NCI-H1105 treated with DMSO at 0.1 percent for 48 hours (cell line): ENCODE data around the gene TMEM143.
"Not testable (repeated sequence)": the region's sequence is repeated elsewhere in the genome, so short reads cannot be mapped to it uniquely, and the experiment has no call there.

Experiments used
- DNase-seq: peaks from one replicate; lab custom pipeline; 2025; lab: John Stamatoyannopoulos, UW

The TMEM143 gene

DNA sequence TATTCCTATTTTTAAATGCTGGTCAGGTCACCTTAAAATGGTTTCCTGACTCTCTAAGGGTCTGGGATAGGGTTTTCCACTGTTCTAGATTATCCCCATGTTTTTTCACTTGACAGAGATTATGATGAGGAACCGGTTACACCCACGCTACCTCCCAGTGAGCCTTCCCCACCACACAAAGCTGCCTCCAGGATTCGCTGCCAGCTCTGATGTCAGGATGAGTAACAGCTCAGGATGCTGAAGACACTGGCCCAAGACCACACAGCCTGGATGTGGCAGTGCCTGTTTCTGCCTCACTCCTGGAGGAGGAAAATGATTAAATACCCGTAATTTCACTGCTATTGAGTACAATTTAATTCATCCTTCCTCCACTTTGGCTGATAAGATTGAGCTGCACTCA, 70.9 kb downstream of the TMEM143 start:
- no peak for DNase-seq

DNA sequence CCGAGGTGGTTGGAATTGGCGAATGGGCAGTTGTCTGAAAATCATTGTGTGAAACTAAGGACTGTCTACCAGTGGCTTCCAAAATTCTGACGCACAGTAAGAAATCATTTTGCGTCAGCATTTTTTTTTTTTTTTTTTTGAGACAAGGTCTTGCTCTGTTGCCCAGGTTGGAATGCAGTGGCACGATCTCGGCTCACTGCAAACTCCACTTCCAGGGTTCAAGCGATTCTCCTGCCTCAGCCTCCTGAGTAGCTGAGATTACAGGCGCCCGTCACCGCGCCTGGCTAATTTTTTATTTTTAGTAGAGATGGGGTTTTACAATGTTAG, 72.3 kb downstream of the TMEM143 start:
- DNase-seq: not testable (repeated sequence)

DNA sequence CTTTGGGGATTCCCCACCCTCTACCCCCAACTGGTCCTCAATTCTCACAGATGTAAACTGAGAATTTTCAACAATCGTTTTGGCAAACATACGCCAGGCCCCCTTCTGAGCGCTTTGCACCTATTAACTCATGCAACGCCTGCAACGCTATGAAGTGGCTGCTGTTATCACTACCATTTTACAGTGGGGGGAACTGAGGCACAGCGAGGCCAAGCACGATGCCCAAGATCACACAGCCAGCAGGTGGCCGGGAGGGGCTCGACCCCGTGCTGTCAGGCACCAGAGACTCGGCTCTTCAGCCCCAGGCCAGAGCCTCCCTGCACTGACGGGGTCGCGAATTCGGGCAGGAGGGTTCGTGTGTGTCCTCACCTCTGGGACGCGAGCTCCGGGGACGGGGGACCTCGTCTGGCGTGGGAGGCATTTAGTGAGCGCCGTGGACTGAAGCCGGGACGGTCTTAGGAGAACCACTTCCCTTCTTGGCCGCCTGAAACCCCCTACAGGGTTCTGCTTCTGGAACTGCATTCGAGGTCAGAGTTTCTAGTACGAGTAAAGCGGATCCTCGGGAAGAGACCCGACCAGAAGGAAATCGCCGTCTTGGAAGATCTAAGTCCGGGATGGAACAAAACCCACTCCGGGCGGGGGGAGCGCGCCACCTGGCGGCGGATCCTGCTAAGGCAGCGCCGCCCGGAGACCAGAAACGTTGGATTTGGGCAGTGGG, 72.8 kb downstream of the TMEM143 start:
- DNase-seq: peak; percentile 54

- no peak for DNase-seq
Measured at GRCh38 chr19:48290401-48290770, 73.4 kb downstream of the TMEM143 start.

DNA sequence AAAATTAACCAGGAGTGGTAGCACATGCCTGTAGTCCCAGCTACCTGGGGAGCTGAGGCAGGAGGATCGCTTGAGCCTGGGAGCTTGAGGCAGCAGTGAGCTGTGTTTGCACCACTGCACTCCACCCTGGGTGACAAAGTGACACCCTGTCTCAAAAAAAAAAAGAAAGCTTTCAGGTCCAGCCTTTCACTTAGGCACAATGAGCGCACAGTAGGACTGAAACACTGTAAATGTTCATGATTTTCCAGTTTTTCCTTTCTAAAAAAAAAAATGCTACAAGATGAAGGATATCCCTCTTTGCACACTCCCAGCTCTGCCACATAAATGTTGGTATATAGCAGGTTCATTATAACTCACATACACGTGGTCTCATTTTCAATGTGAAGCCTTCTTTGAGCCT, 76.0 kb downstream of the TMEM143 start:
- no peak for DNase-seq

DNA sequence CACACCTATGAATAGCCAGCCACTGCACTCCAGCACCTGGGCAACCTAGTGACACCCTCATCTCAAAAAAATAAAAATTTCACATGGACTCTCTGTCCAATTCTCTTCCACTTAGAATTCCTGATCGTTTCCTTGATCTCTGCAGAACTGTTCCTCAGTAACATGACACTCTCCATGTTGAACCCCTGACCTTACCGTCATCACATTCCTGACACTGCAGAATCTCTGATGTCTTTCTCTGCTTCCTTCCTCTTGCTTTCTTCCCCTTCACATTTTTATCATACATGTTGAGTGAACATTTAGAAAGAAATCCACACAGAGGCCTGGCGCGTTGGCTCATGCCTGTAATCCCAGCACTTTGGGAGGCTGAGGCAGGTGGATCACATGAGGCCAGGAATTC, 78.8 kb downstream of the TMEM143 start:
- DNase-seq: no peak

GRCh38 chr19:48283908-48284307, 79.8 kb downstream of the TMEM143 start:
- DNase-seq: no peak
